Natural killer cell (primary cell): ENCODE data around the gene GRIFIN. TPM values are rescaled to one million over a fixed set of nuclear protein-coding genes. Genes with fewer than 3 reads are reported as not detected.

Experiments
- ATAC-seq, 3 donors: fragments of 150-1000 bp in 2 of 3; fragments of 200-7000 bp in 1 of 3; cut with Tn5 transposase; 1 replicate in 1 of 3; 2 replicates in 2 of 3; pipeline ENCODE4 v1.10.0; 2021; ENCODE audit warnings: mild to moderate bottlenecking in 2 of 3, moderate library complexity in 2 of 3
- DNase-seq, 2 donors: peaks; one replicate each; pipeline versions ENCODE4 v3.0.0 to v3.0.0-alpha.2; 2013 to 2021; ENCODE audit warnings: mixed read lengths in 1 of 2
- H3K27ac ChIP-seq: one replicate; pipeline ENCODE4 v1.5.1; 2013; ENCODE audit warnings: mild to moderate bottlenecking, low read length
- H3K27me3 ChIP-seq: one replicate; pipeline ENCODE4 v1.6.1; 2013; ENCODE audit warnings: low read length; ENCODE audit not compliant: control insufficient read depth, insufficient read depth
- H3K36me3 ChIP-seq: one replicate; pipeline ENCODE4 v1.6.1; 2013; ENCODE audit warnings: low read length; ENCODE audit not compliant: control insufficient read depth, insufficient read depth
- H3K4me1 ChIP-seq: one replicate; pipeline ENCODE4 v1.6.1; 2013; ENCODE audit warnings: low read length; ENCODE audit not compliant: control insufficient read depth, insufficient read depth
- H3K4me3 ChIP-seq: one replicate; pipeline ENCODE4 v1.5.1; 2013; ENCODE audit warnings: low read length
- H3K9me3 ChIP-seq: one replicate; pipeline ENCODE4 v1.6.1; 2013; ENCODE audit warnings: low read length; ENCODE audit not compliant: control insufficient read depth, insufficient read depth
- H3K27ac Mint-ChIP-seq, 2 donors: one replicate each; pipeline ENCODE4 v1.8.0; 2022; ENCODE audit warnings: mild to moderate bottlenecking in 2 of 2, mixed read lengths in 2 of 2, moderate library complexity in 1 of 2
- H3K27me3 Mint-ChIP-seq, 2 donors: one replicate each; pipeline ENCODE4 v1.8.0; 2022; ENCODE audit warnings: low read depth in 2 of 2, mixed read lengths in 2 of 2
- H3K36me3 Mint-ChIP-seq: one replicate; pipeline ENCODE4 v1.8.0; 2022; ENCODE audit warnings: mixed read lengths
- H3K4me1 Mint-ChIP-seq, 2 donors: one replicate each; pipeline ENCODE4 v1.8.0; 2022; ENCODE audit warnings: mixed read lengths in 2 of 2
- H3K4me3 Mint-ChIP-seq: one replicate; pipeline ENCODE4 v1.8.0; 2022; ENCODE audit warnings: mild to moderate bottlenecking, moderate library complexity, mixed read lengths
- H3K9me3 Mint-ChIP-seq, 2 donors: one replicate each; pipeline ENCODE4 v1.8.0; 2022; ENCODE audit warnings: mixed read lengths in 2 of 2
- WGBS: methylation state at CpG from one replicate; pipeline ENCODE4 v1.1.7; 2013; ENCODE audit warnings: missing lambda C conversion rate; ENCODE audit not compliant: insufficient coverage; 5-methylcytosine and 5-hydroxymethylcytosine counted together
- intact Hi-C: fragments of 100-400 bp; cut with micrococcal nuclease; formaldehyde crosslinking; loops from one replicate; pipeline ENCODE4 v1.14.2; 2022
- total RNA-seq, 4 donors: library from RNA; stranded (reverse); fragments of 120-200 nt in 1 of 4; gene quantifications; one replicate each; pipeline versions ENCODE4 v1.2.3 to v1.2.4, GENCODE V29; 2013 to 2022
- TF ChIP-seq, protein P1 (sequence below): fragments of 200-600 bp; IDR thresholded peaks from one replicate; pipeline ENCODE4 v1.8.0; 2022; ENCODE audit warnings: antibody characterized with exemption

Gene GRIFIN
- total RNA-seq, 3 donors from 2014 or later (not counting 1 experiment from before 2014, with no cell fraction given): not detected

- Histone ChIP-seq H3K27me3 (no peaks in the 10 kb centered on the region), H3K4me1 (peaks cover 19% of the 10 kb centered on the region), H3K36me3 (no peaks in the 10 kb centered on the region), H3K4me3 (no peak overlapping the region), H3K27ac (no peak overlapping the region), H3K9me3 (peaks cover 11% of the 10 kb centered on the region)
- no peaks in the 10 kb centered on the region for H3K27me3 Mint-ChIP-seq
- DNase-seq (no peak), ATAC-seq (no peak)
- peak overlapping the region in 1 of 2 donors; percentile 33 for H3K27ac Mint-ChIP-seq
- WGBS: 87% methylated on average over 16 of the region's 16 CpGs
- H3K36me3 Mint-ChIP-seq: no peaks in the 10 kb centered on the region
- TF ChIP-seq, protein P1, sequence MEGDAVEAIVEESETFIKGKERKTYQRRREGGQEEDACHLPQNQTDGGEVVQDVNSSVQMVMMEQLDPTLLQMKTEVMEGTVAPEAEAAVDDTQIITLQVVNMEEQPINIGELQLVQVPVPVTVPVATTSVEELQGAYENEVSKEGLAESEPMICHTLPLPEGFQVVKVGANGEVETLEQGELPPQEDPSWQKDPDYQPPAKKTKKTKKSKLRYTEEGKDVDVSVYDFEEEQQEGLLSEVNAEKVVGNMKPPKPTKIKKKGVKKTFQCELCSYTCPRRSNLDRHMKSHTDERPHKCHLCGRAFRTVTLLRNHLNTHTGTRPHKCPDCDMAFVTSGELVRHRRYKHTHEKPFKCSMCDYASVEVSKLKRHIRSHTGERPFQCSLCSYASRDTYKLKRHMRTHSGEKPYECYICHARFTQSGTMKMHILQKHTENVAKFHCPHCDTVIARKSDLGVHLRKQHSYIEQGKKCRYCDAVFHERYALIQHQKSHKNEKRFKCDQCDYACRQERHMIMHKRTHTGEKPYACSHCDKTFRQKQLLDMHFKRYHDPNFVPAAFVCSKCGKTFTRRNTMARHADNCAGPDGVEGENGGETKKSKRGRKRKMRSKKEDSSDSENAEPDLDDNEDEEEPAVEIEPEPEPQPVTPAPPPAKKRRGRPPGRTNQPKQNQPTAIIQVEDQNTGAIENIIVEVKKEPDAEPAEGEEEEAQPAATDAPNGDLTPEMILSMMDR: no peak
- H3K4me3 Mint-ChIP-seq: no peak overlapping the region
- intact Hi-C loops: loop anchor here (5.0 kb wide), 3 partner anchors 43 to 203 kb away; partner anchors contain the start of genes BRAT1 and IQCE
- peaks cover 0 to 18% of the 10 kb centered on the region in 2 donors for H3K4me1 Mint-ChIP-seq
- no peaks in the 10 kb centered on the region for H3K9me3 Mint-ChIP-seq
Observed at GRCh38 chr7:2479276-2480069, 3.3 kb upstream of the GRIFIN start.

DNA sequence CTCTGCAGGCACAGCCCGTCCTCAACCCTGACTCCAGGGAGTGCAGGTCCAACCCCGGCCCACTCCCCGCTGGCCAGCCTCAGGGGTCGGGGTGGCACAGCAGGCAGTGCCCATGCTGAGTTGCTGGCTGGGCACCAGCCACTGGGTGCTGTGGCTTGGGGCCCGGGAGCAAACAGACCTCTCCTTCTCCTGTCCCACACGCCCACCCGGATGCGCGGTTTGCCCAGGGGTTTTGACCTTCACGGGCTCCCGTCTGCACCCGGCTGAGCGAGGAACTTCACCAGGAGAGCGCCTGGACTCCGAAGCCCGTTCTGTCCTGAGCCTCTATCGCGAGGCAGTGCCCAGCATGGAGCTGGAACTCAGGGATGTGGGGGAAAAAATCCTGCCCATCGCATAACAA, 2.6 kb upstream of the GRIFIN start:
- Histone ChIP-seq H3K27me3 (no peaks in the 10 kb centered on the region), H3K27ac (no peak overlapping the region), H3K9me3 (peaks cover 11% of the 10 kb centered on the region), H3K4me1 (peaks cover 19% of the 10 kb centered on the region), H3K4me3 (no peak overlapping the region), H3K36me3 (no peaks in the 10 kb centered on the region)
- peak overlapping the region in 1 of 2 donors; percentile 33 for H3K27ac Mint-ChIP-seq
- peaks cover 0 to 18% of the 10 kb centered on the region in 2 donors for H3K4me1 Mint-ChIP-seq
- H3K36me3 Mint-ChIP-seq: no peaks in the 10 kb centered on the region
- H3K27me3 Mint-ChIP-seq: no peaks in the 10 kb centered on the region
- no peaks in the 10 kb centered on the region for H3K9me3 Mint-ChIP-seq
- DNase-seq (no peak), ATAC-seq (no peak)
- 91% methylated on average over 19 of the region's 19 CpGs for WGBS
- TF ChIP-seq, protein P1: no peak
- H3K4me3 Mint-ChIP-seq: no peak overlapping the region
- intact Hi-C loops: loop anchor here (5.0 kb wide), 3 partner anchors 44 to 204 kb away; partner anchors contain the start of genes BRAT1 and IQCE

DNA sequence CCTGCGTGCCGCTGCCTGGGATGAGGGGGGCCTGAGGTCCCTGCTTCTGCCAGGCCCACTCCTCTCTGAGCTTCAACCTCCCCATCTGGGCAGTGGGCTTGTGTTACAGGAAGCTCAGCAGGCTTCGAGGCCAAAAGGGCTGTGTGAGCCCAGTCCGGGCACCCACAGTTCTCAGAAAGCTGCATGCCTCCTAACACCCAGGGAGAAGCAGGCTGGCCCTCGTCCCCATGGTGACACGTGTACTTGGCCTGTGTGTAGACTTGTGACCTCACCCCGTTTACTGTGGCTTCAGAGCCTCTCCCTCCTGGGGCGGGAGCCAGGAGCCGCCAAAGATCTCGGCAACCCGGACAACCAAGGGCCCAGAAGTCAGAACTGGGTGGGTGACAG, 2.2 kb upstream of the GRIFIN start:
- Histone ChIP-seq H3K27ac (no peak overlapping the region), H3K36me3 (no peaks in the 10 kb centered on the region), H3K4me1 (peaks cover 19% of the 10 kb centered on the region), H3K4me3 (no peak overlapping the region), H3K9me3 (peaks cover 9% of the 10 kb centered on the region), H3K27me3 (no peaks in the 10 kb centered on the region)
- TF ChIP-seq, protein P1: no peak
- DNase-seq (no peak), ATAC-seq (no peak)
- Mint-ChIP-seq H3K27me3 (peaks cover 0 to 3% of the 10 kb centered on the region in 2 donors), H3K9me3 (no peaks in the 10 kb centered on the region), H3K27ac (no peak overlapping the region), H3K36me3 (no peaks in the 10 kb centered on the region), H3K4me1 (peaks cover 0 to 18% of the 10 kb centered on the region in 2 donors), H3K4me3 (no peak overlapping the region)
- intact Hi-C loops: loop anchor here (5.0 kb wide), 3 partner anchors 44 to 204 kb away; partner anchors contain the start of genes BRAT1 and IQCE
- 72% methylated on average over 11 of the region's 11 CpGs for WGBS
